Endothelial cell of umbilical vein (primary cell): ENCODE results near the gene RIMBP2. TPM values are rescaled to one million over a fixed set of nuclear protein-coding genes. Genes with fewer than 3 reads are reported as not detected.

ENCODE experiments used
- BruUV-seq: library from RNA; stranded (reverse); fragments of 400-500 nt; replicated peaks from 2 replicates; lab custom pipeline; 2021; lab: Mats Ljungman, UMichigan
- CTCF ChIA-PET: fragments of 300-600, 350-600 bp; sonication (Branson Sonifier 250); formaldehyde crosslinking; loops from one replicate; lab custom pipeline; 2021; ENCODE audit warnings: antibody characterized with exemption, inconsistent platforms; lab: Charles Lee
- POLR2A ChIA-PET: fragments of 300-600, 350-600 bp; sonication (Branson Sonifier 250); formaldehyde crosslinking; loops from one replicate; lab custom pipeline; 2021; ENCODE audit warnings: antibody characterized with exemption, inconsistent platforms; lab: Charles Lee
- DNase-seq: peaks from one replicate; pipeline ENCODE4 v3.0.0-alpha.2; 2011; ENCODE audit warnings: low read depth, low spot score
- FAIRE-seq: peaks from 2 replicates; lab custom pipeline; 2011; peaks lifted over from hg19 to GRCh38; lab: Jason Lieb, UNC
- H2AFZ ChIP-seq: 2 replicates; pipeline ENCODE4 v1.6.0; 2012; ENCODE audit warnings: low read depth, low read length, control low read depth, inconsistent platforms
- H3K27ac ChIP-seq: 2 replicates; pipeline ENCODE4 v1.5.1; 2011; ENCODE audit warnings: low read depth, mild to moderate bottlenecking, control low read depth, low read length, moderate library complexity; ENCODE audit not compliant: insufficient read depth
- H3K27me3 ChIP-seq, 2 experiments: 2 replicates each; pipeline versions ENCODE4 v1.6.0 to v1.6.1; 2011; ENCODE audit warnings: low read length in 2 of 2, mixed read lengths in 1 of 2; ENCODE audit not compliant: control insufficient read depth in 2 of 2, insufficient read depth in 2 of 2
- H3K36me3 ChIP-seq, 2 experiments: 2 replicates in 1 of 2; 3 replicates in 1 of 2; pipeline ENCODE4 v1.5.1; 2011; ENCODE audit warnings: low read length in 2 of 2, mild to moderate bottlenecking in 1 of 2, moderate library complexity in 1 of 2; ENCODE audit not compliant: control insufficient read depth in 2 of 2, insufficient read depth in 2 of 2; ENCODE audit errors: extremely low read depth in 1 of 2
- H3K4me1 ChIP-seq: 3 replicates; pipeline ENCODE4 v1.5.1; 2011; ENCODE audit warnings: mild to moderate bottlenecking, low read length; ENCODE audit not compliant: control insufficient read depth, insufficient read depth; ENCODE audit errors: extremely low read depth
- H3K4me2 ChIP-seq: 2 replicates; pipeline ENCODE4 v1.6.1; 2011; ENCODE audit warnings: low read length, control low read depth, mixed read lengths; ENCODE audit not compliant: insufficient read depth
- H3K4me3 ChIP-seq, 3 experiments: fragments of 200-600 bp in 1 of 3; sonication (generic), shearing (Covaris generic) in 1 of 3; replicated peaks in 1 of 3; 2 replicates each; pipeline ENCODE4 v1.5.1; 2011 to 2016; ENCODE audit warnings: control low read depth in 3 of 3, low read length in 3 of 3, mild to moderate bottlenecking in 2 of 3, inconsistent platforms in 1 of 3, low read depth in 1 of 3, moderate library complexity in 1 of 3; ENCODE audit not compliant: insufficient read depth in 1 of 3
- H3K79me2 ChIP-seq: 2 replicates; pipeline ENCODE4 v1.6.0; 2012; ENCODE audit warnings: low read length, inconsistent platforms; ENCODE audit not compliant: control insufficient read depth, insufficient read depth
- H3K9ac ChIP-seq: replicated peaks from 2 replicates; pipeline ENCODE3; 2011; ENCODE audit warnings: low read length, control low read depth; ENCODE audit not compliant: insufficient read depth; ENCODE audit errors: extremely low read depth
- H3K9me1 ChIP-seq: replicated peaks from 3 replicates; pipeline ENCODE4 v1.6.0; 2011; ENCODE audit warnings: mild to moderate bottlenecking, low read length; ENCODE audit not compliant: control insufficient read depth, insufficient read depth; ENCODE audit errors: extremely low read depth
- H3K9me3 ChIP-seq: replicated peaks from 2 replicates; pipeline ENCODE4 v1.5.1; 2012; ENCODE audit warnings: low read length, inconsistent platforms; ENCODE audit not compliant: control insufficient read depth, insufficient read depth
- H4K20me1 ChIP-seq: replicated peaks from 2 replicates; pipeline ENCODE3; 2011; ENCODE audit warnings: mild to moderate bottlenecking, low read length; ENCODE audit not compliant: control insufficient read depth, insufficient read depth; ENCODE audit errors: extremely low read depth
- EZH2 ChIP-seq: IDR thresholded peaks from 2 replicates; pipeline ENCODE4 v1.6.1; 2012; ENCODE audit warnings: borderline replicate concordance, low read depth, mild to moderate bottlenecking, moderate library complexity, low read length, inconsistent platforms; ENCODE audit not compliant: severe bottlenecking
- FOS ChIP-seq: IDR thresholded peaks from 2 replicates; pipeline ENCODE4 v1.6.1; 2011; ENCODE audit warnings: mild to moderate bottlenecking, low read length, moderate library complexity, borderline replicate concordance; ENCODE audit not compliant: insufficient read depth
- GATA2 ChIP-seq: IDR thresholded peaks from 2 replicates; pipeline ENCODE4 v1.7.0; 2011; ENCODE audit warnings: low read depth, mild to moderate bottlenecking, moderate library complexity, mixed read lengths, low read length; ENCODE audit not compliant: insufficient read length, insufficient read depth
- JUN ChIP-seq: IDR thresholded peaks from 2 replicates; pipeline ENCODE4 v1.6.1; 2011; ENCODE audit warnings: borderline replicate concordance, low read depth; ENCODE audit not compliant: insufficient read length, insufficient read depth
- MYC ChIP-seq: IDR thresholded peaks from one replicate; pipeline ENCODE4 v1.6.1; 2011; ENCODE audit warnings: mild to moderate bottlenecking, low read depth, low read length
- POLR2A ChIP-seq: IDR thresholded peaks from 2 replicates; pipeline ENCODE4 v1.6.1; 2012; ENCODE audit warnings: low read depth, mild to moderate bottlenecking, control low read depth, low read length
- POLR2AphosphoS5 ChIP-seq: IDR thresholded peaks from 2 replicates; pipeline ENCODE4 v1.6.1; 2012; ENCODE audit warnings: low read depth, mild to moderate bottlenecking, control low read depth, low read length, moderate library complexity; ENCODE audit not compliant: insufficient read depth
- dilution Hi-C: fragments of 300-500 bp; cut with MboI; formaldehyde crosslinking; loops from one replicate; pipeline ENCODE4 v1.15.0; 2019; ENCODE audit warnings: low sequenced_read_pairs; ENCODE audit not compliant: extremely low pct_ligation_motif_present
- intact Hi-C: fragments of 100-400 bp; cut with micrococcal nuclease; formaldehyde crosslinking; loops from one replicate; pipeline ENCODE4 v1.10.0; 2022
- polyA plus RNA-seq, 4 experiments: library from polyadenylated mRNA; depleted of rRNA in 3 of 4; stranded (reverse) in 3 of 4; unstranded in 1 of 4; fragments of >200 nt; gene quantifications; 2 replicates each; pipeline versions ENCODE4 v1.2.1 to v1.2.3, GENCODE V29; 2011 to 2012; ENCODE audit warnings: missing spikeins in 1 of 4
- total RNA-seq: library from RNA; stranded (reverse); gene quantifications from 2 replicates; pipeline ENCODE4 v1.2.3, GENCODE V29; 2021
- TF ChIP-seq, protein P1 (sequence below): IDR thresholded peaks from 2 replicates; pipeline ENCODE4 v1.6.1; 2011; ENCODE audit not compliant: insufficient read depth, insufficient read length
- TF ChIP-seq, protein P2 (sequence below), 2 donors: IDR thresholded peaks; 1 replicate in 1 of 2; 2 replicates in 1 of 2; pipeline ENCODE4 v1.5.1; 2011; ENCODE audit warnings: low read length in 2 of 2, mild to moderate bottlenecking in 2 of 2, moderate library complexity in 2 of 2, control low read depth in 1 of 2, inconsistent platforms in 1 of 2, low read depth in 1 of 2; ENCODE audit not compliant: insufficient read depth in 1 of 2; ENCODE audit errors: extremely low read depth in 1 of 2

The RIMBP2 gene
- total and polyA plus RNA-seq, 2 donors (not counting 3 experiments of a cell fraction or from before 2014, with no cell fraction given): 0.04 TPM; not detected in 1

DNA sequence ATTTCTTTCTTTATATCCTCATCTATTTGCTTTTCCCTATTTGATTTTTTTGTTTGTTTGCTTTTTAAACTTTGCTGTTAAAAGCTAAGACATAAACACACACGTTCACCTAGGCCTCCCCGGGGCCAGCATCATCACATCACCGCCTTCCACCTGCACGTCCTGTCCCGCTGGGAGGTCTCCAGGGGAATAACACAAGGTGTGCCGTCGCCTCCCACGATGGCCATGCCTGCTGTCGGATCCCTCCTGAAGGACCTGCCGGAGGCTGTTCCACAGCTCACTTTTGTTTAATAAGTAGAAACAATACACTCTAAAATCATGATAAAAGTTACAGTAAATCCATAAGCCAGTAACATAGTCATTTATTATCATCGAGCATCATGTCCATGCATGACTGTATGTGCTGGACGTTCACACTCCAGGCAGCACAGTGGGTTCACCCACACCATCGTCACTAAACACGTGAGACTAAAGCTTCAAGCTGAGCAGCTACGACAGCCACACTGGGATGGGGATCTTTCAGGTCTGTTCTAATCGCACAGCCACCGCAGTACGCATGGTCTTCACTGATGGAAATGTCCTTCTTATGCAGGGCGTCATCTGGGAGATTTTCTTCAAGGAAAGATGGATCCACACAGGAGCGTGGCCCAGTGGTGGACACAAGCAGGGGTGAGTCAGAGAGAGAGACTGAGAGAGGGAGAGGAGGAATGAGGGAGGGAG lies 3.6 kb downstream of the RIMBP2 start:
- POLR2A ChIA-PET: no interaction called here
- Histone ChIP-seq H4K20me1 (no peaks in the 10 kb centered on the region), H3K79me2 (no peaks in the 10 kb centered on the region), H3K4me3 (no peak overlapping the region), H2AFZ (no peak overlapping the region), H3K4me2 (no peak overlapping the region), H3K9ac (no peak overlapping the region), H3K9me1 (no peaks in the 10 kb centered on the region), H3K27ac (no peak overlapping the region), H3K27me3 (no peaks in the 10 kb centered on the region), H3K9me3 (no peaks in the 10 kb centered on the region), H3K36me3 (no peaks in the 10 kb centered on the region), H3K4me1 (no peaks in the 10 kb centered on the region)
- no peak for TF ChIP-seq JUN
- TF ChIP-seq POLR2AphosphoS5: no peak
- CTCF ChIA-PET: no interaction called here
- DNase-seq (no peak), FAIRE-seq (no peak)
- dilution Hi-C loops (no loop called here), intact Hi-C loops (no loop called here)
- BruUV-seq: no TSS peak

DNA sequence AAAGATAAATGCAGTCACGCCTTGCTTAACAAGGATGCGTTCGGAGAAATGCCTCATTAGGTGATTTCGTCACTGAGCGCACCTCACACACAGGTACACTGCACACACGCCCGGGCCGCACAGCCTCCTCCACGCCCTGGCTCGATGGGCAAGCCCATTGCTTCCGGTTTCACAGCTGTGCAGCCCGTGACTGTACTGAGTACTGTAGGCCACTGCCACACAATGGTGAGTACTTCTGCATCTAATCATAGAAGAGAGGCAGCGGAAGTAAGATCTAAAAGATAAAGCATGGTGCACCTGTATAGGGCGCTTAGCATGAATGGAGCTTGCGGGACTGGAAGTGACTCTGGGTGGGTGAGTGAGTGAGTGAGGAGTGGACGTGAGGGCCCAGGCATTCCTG lies 4.3 kb downstream of the RIMBP2 start:
- no peaks in the 10 kb centered on the region for H4K20me1 ChIP-seq
- ChIA-PET CTCF (no interaction called here), POLR2A (no interaction called here)
- TF ChIP-seq FOS (no peak), MYC (no peak), POLR2A (no peak), POLR2AphosphoS5 (no peak), EZH2 (no peak), GATA2 (no peak), JUN (no peak)
- TF ChIP-seq, protein P1, sequence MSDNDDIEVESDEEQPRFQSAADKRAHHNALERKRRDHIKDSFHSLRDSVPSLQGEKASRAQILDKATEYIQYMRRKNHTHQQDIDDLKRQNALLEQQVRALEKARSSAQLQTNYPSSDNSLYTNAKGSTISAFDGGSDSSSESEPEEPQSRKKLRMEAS: no peak
- TF ChIP-seq, protein P2, sequence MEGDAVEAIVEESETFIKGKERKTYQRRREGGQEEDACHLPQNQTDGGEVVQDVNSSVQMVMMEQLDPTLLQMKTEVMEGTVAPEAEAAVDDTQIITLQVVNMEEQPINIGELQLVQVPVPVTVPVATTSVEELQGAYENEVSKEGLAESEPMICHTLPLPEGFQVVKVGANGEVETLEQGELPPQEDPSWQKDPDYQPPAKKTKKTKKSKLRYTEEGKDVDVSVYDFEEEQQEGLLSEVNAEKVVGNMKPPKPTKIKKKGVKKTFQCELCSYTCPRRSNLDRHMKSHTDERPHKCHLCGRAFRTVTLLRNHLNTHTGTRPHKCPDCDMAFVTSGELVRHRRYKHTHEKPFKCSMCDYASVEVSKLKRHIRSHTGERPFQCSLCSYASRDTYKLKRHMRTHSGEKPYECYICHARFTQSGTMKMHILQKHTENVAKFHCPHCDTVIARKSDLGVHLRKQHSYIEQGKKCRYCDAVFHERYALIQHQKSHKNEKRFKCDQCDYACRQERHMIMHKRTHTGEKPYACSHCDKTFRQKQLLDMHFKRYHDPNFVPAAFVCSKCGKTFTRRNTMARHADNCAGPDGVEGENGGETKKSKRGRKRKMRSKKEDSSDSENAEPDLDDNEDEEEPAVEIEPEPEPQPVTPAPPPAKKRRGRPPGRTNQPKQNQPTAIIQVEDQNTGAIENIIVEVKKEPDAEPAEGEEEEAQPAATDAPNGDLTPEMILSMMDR (IDR thresholded peaks at IDR 0.05; ENCODE audit: extremely low read depth in 1 of 2, insufficient read depth in 1 of 2, low read depth in 1 of 2, low read length in 2 of 2): no peak
- no peak overlapping the region for H3K4me3 ChIP-seq
- H2AFZ ChIP-seq: no peak overlapping the region
- BruUV-seq: no TSS peak
- intact Hi-C loops: no loop called here
- H3K4me1 ChIP-seq: no peaks in the 10 kb centered on the region
- no peaks in the 10 kb centered on the region for H3K9me3 ChIP-seq
- dilution Hi-C loops: no loop called here
- no peaks in the 10 kb centered on the region for H3K9me1 ChIP-seq
- H3K79me2 ChIP-seq: no peaks in the 10 kb centered on the region
- H3K9ac ChIP-seq: no peak overlapping the region
- no peaks in the 10 kb centered on the region for H3K36me3 ChIP-seq
- no peak overlapping the region for H3K4me2 ChIP-seq
- H3K27ac ChIP-seq: no peak overlapping the region
- no peaks in the 10 kb centered on the region for H3K27me3 ChIP-seq
- FAIRE-seq (no peak), DNase-seq (no peak)
